Right atrium auricular region (tissue), 2 donors: ENCODE results near the gene KLHL7. TPM values are rescaled to one million over a fixed set of nuclear protein-coding genes. Genes with fewer than 3 reads are reported as not detected.

ENCODE experiments used
- DNase-seq: peaks from one replicate; pipeline ENCODE4 v3.0.0-alpha.2; 2019; ENCODE audit warnings: low spot score
- H3K27ac ChIP-seq, 2 donors: fragments of 200-600 bp; sonication (generic); 1 replicate in 1 of 2; 2 replicates in 1 of 2; pipeline ENCODE4 v1.5.1; 2016 to 2019
- H3K27me3 ChIP-seq, 2 donors: fragments of 200-600 bp; sonication (generic); one replicate each; pipeline versions ENCODE4 v1.5.1 to v1.6.0; 2017 to 2019
- H3K36me3 ChIP-seq: fragments of 200-600 bp; sonication (generic); one replicate; pipeline ENCODE4 v1.5.1; 2016
- H3K4me1 ChIP-seq, 2 donors: fragments of 200-600 bp; sonication (generic); one replicate each; pipeline versions ENCODE4 v1.5.1 to v1.6.0; 2017 to 2019
- H3K4me3 ChIP-seq, 2 donors: fragments of 200-600 bp; sonication (generic); 1 replicate in 1 of 2; 2 replicates in 1 of 2; pipeline ENCODE4 v1.5.1; 2017 to 2019; ENCODE audit warnings: mild to moderate bottlenecking in 1 of 2, moderate library complexity in 1 of 2
- H3K9me3 ChIP-seq, 2 donors: fragments of 200-600 bp; sonication (generic); one replicate each; pipeline ENCODE4 v1.5.1; 2019
- total RNA-seq, 2 donors: library from RNA; depleted of rRNA; stranded (reverse); fragments of >200 nt; gene quantifications; one replicate each; pipeline ENCODE4 v1.1.0, GENCODE V29; 2016
- TF ChIP-seq, protein P1 (sequence below), 2 donors: fragments of 200-600 bp; sonication (generic); IDR thresholded peaks; one replicate each; pipeline ENCODE4 v1.5.1; 2019; ENCODE audit warnings: antibody characterized with exemption in 2 of 2

KLHL7 gene
- total RNA-seq, 2 donors from 2014 or later = 37.3 to 87.6 TPM

- H3K4me3 ChIP-seq = no peak overlapping the region
- H3K27ac ChIP-seq = peak overlapping the region; percentile 9 to 84
- DNase-seq = no peak
- H3K36me3 ChIP-seq = no peaks in the 10 kb centered on the region
- TF ChIP-seq, protein P1, sequence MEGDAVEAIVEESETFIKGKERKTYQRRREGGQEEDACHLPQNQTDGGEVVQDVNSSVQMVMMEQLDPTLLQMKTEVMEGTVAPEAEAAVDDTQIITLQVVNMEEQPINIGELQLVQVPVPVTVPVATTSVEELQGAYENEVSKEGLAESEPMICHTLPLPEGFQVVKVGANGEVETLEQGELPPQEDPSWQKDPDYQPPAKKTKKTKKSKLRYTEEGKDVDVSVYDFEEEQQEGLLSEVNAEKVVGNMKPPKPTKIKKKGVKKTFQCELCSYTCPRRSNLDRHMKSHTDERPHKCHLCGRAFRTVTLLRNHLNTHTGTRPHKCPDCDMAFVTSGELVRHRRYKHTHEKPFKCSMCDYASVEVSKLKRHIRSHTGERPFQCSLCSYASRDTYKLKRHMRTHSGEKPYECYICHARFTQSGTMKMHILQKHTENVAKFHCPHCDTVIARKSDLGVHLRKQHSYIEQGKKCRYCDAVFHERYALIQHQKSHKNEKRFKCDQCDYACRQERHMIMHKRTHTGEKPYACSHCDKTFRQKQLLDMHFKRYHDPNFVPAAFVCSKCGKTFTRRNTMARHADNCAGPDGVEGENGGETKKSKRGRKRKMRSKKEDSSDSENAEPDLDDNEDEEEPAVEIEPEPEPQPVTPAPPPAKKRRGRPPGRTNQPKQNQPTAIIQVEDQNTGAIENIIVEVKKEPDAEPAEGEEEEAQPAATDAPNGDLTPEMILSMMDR (IDR thresholded peaks at IDR 0.05) = no peak
- no peaks in the 10 kb centered on the region for H3K9me3 ChIP-seq
- no peaks in the 10 kb centered on the region for H3K27me3 ChIP-seq
- peaks cover 0 to 22% of the 10 kb centered on the region in 2 donors for H3K4me1 ChIP-seq
These were observed 28.8 kb upstream of the KLHL7 start for GRCh38 chr7:23076772-23077171.

- H3K36me3 ChIP-seq = no peaks in the 10 kb centered on the region
- no peaks in the 10 kb centered on the region for H3K27me3 ChIP-seq
- H3K4me1 ChIP-seq = no peaks in the 10 kb centered on the region
- no peak overlapping the region for H3K27ac ChIP-seq
- H3K4me3 ChIP-seq = no peak overlapping the region
- DNase-seq = no peak
- TF ChIP-seq, protein P1 (IDR thresholded peaks at IDR 0.05) = no peak
- peaks cover 0 to 4% of the 10 kb centered on the region in 2 donors for H3K9me3 ChIP-seq
These were observed 12.5 kb upstream of the KLHL7 start for GRCh38 chr7:23093111-23093510.

DNA sequence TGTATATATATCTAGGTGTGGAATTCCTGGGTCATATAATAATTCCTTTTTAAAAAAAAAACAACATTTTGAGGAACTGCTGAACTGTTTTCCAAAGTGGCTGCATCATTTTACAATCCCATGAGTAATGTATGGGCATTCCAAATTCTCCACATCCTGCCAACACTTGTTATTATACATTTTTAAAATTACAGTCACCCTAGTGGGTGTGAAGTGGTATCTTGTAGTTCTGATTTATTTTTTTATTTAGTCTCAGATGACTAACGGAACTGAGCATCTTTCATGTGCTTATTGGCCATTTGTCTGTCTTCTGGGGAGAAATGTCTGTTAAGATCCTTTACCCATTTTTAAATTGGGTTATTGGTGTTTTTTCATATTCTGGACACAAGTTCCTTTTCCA is 12.0 kb upstream of the KLHL7 start:
- TF ChIP-seq, protein P1 (IDR thresholded peaks at IDR 0.05) = no peak
- H3K27ac ChIP-seq = no peak overlapping the region
- no peaks in the 10 kb centered on the region for H3K4me1 ChIP-seq
- H3K9me3 ChIP-seq = peaks cover 0 to 4% of the 10 kb centered on the region in 2 donors
- H3K4me3 ChIP-seq = no peak overlapping the region
- no peaks in the 10 kb centered on the region for H3K27me3 ChIP-seq
- no peaks in the 10 kb centered on the region for H3K36me3 ChIP-seq
- no peak for DNase-seq

DNA sequence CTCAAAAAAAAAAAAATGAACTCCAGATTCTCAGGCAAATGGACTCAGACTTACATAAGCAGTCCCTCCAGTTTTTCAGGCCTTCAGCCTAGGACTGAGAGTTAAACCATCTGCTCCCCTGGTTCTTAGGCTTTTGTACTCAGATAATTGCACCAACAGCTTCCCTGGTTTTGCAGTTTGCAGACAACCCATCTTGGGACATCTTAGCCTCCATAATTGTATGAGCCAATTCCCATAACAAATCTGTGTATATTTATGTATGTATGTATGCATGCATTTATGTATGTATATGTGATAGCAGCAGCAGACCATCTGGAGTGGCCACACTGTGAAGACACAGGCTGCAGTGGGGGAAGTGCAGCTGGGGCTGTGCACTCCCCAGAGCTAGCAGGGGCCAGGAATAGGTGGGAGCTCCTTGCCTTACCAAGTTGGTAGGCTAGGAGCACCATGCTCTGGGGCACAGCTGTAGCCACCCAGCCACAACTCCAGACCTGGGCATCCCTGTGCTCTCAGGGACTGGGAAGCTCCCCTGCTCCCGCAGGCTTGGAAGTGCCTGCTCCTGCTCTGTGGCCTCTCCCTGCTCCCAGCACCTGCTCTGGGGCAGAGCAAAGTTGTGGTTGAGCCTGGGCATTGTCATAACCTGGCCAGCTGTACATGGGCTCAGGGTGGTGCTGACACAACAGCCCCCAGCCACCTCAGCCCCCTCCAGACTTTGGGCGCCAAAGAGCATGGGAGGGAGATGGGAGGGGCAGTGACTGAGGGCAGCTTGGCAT is 8.9 kb upstream of the KLHL7 start:
- no peaks in the 10 kb centered on the region for H3K36me3 ChIP-seq
- no peaks in the 10 kb centered on the region for H3K27me3 ChIP-seq
- no peak for DNase-seq
- TF ChIP-seq, protein P1 (IDR thresholded peaks at IDR 0.05) = no peak
- H3K27ac ChIP-seq = no peak overlapping the region
- peaks cover 0 to 4% of the 10 kb centered on the region in 2 donors for H3K9me3 ChIP-seq
- no peak overlapping the region for H3K4me3 ChIP-seq
- no peaks in the 10 kb centered on the region for H3K4me1 ChIP-seq

- TF ChIP-seq, protein P1 (IDR thresholded peaks at IDR 0.05) = no peak
- DNase-seq = no peak
These were observed 7.6 kb upstream of the KLHL7 start for GRCh38 chr7:23098029-23098428.

DNA sequence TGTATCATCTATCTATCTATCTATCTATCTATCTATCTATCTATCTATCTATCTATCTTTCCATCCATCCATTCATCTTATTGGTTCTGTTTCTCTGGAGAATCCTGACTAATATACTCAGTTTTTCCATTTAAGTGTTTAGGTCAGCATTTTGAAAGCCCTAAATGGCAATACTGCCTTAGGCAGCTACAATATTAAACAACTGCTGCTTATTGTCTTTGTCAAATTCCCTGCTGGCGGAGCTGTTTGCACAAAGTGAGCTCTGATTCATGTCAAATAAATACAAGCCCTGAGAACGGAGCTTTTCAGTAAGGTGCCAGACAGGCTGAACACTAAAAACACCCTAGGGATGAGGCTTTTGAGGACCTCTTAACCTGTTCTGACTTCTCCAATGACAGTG is 7.1 kb upstream of the KLHL7 start:
- Histone ChIP-seq H3K4me3 (no peak overlapping the region), H3K27ac (no peak overlapping the region), H3K27me3 (no peaks in the 10 kb centered on the region), H3K36me3 (no peaks in the 10 kb centered on the region), H3K9me3 (peaks cover 0 to 4% of the 10 kb centered on the region in 2 donors), H3K4me1 (no peaks in the 10 kb centered on the region)
- no peak for DNase-seq
- TF ChIP-seq, protein P1 (IDR thresholded peaks at IDR 0.05) = no peak

More at GRCh38 chr7:23098029-23098428, 7.6 kb upstream of the KLHL7 start:
- H3K36me3 ChIP-seq = no peaks in the 10 kb centered on the region
- no peak overlapping the region for H3K27ac ChIP-seq
- no peaks in the 10 kb centered on the region for H3K27me3 ChIP-seq
- H3K4me3 ChIP-seq = no peak overlapping the region
- no peaks in the 10 kb centered on the region for H3K4me1 ChIP-seq
- peaks cover 0 to 4% of the 10 kb centered on the region in 2 donors for H3K9me3 ChIP-seq
